ENCODE measurements around the gene BRPF3.
"Not testable (repeated sequence)": the region's sequence is repeated elsewhere in the genome, so short reads cannot be mapped to it uniquely, and the experiment has no call there.

BRPF3 gene

DNA sequence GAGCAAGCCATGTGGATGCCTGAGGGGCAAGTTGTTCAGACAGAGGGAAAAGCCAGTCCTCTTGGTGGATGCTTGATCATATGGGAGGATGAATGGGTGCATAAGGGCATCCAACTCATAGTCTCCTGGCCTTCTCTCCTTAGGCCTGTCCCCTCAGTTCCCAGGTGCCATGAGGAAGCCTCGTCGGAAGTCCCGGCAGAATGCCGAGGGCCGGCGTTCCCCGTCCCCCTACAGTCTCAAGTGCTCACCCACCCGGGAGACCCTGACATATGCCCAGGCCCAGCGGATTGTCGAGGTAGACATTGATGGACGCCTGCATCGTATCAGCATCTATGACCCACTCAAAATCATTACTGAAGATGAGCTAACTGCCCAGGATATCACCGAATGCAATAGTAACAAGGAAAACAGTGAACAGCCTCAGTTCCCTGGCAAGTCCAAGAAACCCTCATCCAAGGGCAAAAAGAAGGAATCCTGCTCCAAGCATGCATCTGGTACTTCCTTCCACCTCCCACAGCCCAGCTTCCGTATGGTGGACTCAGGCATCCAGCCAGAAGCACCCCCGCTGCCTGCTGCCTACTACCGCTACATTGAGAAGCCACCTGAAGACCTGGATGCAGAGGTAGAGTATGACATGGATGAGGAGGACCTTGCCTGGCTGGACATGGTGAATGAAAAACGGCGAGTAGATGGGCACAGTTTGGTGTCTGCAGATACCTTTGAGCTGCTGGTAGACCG is 3.8 kb downstream of the BRPF3 start:
- no peak for DNase-seq (ENCODE audit: low read depth in 2 of 2)

DNA sequence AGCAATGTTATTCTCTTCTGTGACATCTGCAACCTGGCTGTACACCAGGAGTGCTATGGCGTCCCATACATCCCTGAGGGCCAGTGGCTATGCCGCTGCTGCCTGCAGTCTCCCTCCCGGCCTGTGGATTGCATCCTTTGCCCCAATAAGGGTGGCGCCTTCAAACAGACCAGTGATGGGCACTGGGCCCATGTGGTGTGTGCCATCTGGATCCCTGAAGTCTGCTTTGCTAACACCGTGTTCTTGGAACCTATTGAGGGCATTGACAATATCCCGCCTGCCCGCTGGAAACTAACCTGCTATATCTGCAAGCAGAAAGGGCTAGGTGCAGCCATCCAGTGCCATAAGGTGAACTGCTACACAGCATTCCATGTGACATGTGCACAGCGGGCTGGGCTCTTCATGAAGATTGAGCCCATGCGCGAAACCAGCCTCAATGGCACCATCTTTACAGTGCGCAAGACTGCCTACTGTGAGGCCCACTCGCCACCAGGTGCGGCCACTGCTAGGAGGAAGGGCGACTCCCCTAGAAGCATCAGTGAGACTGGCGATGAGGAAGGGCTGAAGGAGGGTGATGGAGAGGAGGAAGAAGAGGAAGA is 4.6 kb downstream of the BRPF3 start:
- no peak for DNase-seq (ENCODE audit: low read depth in 2 of 2)

DNA sequence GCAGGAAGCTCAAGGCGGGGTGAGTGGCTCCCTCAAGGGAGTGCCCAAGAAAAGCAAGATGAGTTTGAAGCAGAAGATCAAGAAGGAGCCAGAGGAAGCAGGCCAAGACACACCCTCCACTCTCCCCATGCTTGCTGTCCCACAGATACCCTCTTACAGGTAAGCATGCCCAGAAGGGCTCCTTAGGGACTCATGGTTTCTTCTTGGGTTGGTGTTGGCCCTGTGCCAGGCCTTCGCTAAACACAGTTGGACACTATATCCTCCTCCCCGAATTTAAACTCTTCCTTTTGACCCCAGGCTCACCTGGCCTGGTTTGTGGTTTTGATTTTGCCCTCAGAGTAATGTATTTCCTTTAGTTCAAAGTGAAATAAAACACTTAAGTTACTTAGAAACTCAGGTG is 5.1 kb downstream of the BRPF3 start:
- DNase-seq (ENCODE audit: low read depth in 2 of 2), result no peak

DNA sequence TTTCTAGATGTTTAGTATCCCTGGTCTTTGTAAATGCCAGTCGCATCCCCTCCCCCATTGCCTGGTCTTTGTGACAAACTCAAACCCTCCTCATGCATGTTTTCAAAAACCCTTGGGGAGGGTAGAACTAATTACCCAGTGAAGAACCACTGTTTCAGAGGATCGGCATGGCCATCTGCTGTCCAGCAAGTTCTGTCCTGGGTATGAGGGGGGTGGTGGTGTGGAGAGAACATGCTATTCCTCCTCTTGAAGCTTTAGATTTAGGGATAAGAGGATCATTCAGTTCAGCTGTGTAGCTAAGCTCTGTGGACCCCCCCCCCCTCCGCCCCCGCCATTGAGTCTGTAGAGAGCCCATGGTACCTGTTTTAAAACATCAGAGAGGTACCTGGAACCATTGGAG is 5.6 kb downstream of the BRPF3 start:
- no peak for DNase-seq (ENCODE audit: low read depth in 2 of 2)

DNA sequence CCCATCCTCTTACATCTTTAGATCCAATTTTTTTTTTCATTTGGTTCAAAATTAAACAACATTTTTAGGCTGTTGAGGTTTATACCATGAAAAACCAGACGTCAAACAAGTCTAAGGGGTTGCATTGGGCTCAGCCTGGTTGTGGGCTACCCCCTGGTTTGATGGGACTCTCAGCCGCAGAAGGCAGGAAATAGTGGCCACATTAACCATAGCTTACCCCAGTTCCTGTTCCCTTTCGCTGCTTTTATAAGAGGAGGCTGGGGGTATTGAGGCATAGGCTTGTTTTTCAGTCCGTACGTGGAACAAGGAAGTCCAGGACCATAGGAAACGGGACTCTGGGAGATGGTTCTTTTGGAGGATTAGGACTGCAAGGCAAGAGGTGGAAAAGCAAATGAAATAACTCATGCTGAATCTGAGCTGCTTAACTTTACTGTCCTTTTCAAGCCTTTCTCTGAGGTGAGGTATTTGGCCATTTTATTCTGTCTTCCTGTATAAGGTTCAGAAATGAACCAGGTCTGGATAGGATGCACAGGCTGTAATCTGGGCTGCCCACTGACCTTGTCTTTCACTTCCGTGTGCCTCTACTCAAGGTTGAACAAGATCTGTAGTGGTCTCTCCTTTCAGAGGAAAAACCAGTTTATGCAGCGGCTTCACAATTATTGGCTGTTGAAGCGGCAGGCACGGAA is 7.7 kb downstream of the BRPF3 start:
- DNase-seq (ENCODE audit: low read depth in 2 of 2), result peak in 1 of 2 donors; percentile 42

DNA sequence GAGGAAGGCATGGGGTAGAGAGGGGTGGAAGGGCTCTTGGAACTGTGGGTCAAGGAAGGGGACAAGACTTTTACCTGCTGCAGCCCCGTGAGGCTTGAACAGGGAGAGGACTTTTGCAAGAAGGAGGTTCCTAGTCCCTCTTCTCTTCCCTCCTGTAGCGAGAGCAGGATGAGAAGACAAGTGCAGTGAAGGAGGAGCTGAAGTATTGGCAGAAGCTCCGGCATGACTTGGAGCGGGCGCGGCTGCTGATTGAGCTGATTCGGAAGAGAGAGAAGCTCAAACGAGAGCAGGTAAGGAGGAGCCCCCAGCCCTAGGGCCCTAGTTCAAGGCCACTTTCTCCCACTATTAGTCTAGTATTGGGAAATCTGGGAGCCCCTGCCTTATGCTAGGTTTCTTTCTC is 10.6 kb downstream of the BRPF3 start:
- DNase-seq (ENCODE audit: low read depth in 2 of 2), result no peak

DNA sequence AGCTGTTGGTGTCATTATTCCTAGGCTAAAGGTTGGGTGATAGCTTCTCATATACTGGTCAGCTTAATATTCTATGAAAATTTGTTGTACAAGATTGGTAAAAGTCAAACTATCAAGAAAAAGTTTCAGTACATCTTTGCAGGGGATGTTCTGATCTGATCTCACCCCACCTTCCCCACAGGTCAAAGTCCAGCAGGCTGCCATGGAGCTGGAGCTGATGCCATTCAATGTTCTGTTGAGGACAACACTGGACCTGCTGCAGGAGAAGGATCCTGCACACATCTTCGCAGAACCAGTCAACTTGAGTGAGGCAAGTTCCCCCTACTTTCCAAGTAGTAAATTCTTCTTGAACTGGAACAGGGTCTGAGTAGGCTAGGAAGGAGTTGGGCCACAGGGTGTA is 13.1 kb downstream of the BRPF3 start:
- DNase-seq (ENCODE audit: low read depth in 2 of 2), result no peak

DNA sequence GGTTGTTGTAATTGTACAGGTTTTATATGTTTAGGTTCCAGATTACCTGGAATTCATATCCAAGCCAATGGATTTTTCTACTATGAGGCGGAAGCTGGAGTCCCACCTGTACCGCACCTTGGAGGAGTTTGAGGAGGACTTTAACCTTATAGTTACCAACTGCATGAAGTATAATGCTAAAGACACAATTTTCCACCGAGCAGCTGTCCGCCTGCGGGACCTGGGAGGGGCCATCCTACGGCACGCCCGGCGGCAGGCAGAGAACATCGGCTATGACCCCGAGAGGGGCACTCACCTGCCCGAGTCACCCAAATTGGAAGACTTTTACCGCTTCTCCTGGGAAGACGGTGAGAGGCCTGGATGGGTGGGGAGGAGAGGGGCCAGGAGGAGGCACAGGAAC is 13.6 kb downstream of the BRPF3 start:
- DNase-seq (ENCODE audit: low read depth in 2 of 2), result no peak

DNA sequence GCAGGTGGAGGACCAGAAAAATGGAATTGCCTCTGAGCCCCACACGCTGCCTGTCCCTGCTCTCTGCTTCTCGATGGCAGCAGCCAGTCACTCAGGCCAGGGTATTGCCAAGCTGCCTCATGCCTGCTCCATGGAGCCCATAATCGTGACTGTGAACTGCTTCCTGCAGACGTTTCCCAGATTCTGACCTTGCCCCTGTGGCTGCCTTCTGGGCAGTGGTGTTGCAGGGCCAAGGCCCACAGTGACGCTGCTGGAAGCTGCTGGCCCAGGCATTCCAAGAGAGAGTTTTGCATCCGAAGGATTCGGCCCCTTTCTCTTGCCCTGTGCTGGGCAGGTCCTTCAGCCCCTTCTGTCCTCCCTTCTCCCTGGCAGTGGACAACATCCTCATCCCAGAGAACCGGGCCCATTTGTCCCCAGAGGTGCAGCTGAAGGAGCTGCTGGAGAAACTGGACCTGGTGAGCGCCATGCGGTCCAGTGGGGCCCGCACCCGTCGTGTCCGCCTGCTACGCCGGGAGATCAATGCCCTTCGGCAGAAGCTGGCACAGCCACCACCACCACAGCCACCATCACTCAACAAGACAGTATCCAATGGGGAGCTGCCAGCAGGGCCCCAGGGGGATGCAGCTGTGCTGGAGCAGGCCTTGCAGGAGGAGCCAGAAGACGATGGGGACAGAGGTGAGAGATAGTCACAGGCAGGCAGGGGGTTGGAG is 14.5 kb downstream of the BRPF3 start:
- DNase-seq (ENCODE audit: low read depth in 2 of 2), result no peak

DNA sequence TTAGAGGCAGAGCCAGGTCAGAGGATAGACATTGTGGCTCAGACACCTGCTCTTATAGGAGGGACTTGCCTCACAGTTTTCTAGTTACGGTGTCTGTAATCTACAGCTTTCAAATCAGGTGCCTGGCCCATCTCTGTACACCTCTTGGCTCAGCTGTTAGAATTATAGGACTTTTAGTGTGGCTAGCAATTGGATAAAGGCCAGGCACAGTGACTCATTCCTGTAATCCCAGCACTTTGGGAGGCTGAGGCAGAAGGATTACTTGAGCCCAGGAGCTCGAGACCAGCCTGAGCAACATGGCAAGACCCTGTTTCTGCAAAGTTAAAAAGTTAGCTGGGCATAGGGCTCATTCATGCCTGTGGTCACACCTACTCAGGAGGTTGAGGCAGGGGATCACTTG is 20.0 kb downstream of the BRPF3 start:
- DNase-seq (ENCODE audit: low read depth in 2 of 2), result no peak

DNA sequence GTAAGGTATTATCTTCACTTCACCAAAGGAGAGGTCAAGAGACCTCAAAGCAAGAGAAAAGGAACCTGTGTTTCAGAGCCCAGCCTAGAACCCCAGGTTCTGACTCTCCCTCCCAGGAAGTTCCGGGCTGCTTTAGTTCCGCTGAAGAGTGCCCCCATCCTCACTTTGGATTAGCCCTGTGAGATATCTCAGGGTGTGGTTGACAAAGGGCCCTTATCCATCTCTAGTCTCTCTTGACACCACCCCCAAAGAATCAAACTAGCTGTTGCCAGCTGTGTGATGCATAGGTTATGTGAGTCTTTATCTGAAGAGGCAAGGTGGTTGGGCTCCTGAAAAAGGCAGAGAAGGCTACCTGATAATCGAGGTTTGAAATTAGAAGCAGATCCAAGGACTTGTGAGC is 20.6 kb downstream of the BRPF3 start:
- no peak for DNase-seq (ENCODE audit: low read depth in 2 of 2)

DNA sequence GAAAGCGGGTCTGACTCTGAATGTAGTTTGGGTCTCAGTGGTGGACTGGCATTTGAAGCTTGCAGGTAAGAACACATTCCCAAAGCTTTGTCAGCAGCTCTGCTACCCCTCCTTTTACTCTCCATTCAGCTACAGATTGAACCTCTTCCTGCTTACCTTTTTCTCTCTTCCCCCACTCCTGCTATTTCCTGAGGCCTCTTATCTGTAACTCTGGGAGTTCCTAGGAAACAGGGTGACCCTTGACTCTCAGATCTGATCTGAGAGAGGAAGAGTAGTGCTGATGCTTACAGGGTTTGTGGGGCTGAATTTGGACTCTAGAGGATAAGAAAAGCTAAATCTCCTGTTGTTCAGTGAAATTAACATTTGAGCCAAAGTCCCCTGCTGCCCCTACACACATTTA is 21.4 kb downstream of the BRPF3 start:
- no peak for DNase-seq (ENCODE audit: low read depth in 2 of 2)

DNA sequence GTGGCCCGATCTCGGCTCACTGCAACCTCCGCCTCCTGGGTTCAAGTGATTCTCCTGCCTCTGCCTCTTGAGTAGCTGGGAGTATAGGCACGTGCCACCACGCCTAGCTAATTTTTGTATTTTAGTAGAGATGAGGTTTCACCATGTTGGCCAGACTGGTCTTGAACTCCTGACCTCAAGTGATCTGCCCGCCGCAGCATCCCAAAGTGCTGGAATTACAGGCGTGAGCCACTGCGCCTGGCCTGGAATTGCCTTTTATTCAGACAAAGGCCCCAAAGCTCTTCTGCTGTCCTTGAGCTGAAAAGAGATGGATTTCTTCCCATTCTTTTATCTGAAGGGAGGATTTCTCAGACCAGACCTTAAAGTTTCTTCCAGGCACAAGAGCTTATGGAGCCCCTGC is 22.0 kb downstream of the BRPF3 start:
- not testable (repeated sequence) for DNase-seq (ENCODE audit: low read depth in 2 of 2)

DNA sequence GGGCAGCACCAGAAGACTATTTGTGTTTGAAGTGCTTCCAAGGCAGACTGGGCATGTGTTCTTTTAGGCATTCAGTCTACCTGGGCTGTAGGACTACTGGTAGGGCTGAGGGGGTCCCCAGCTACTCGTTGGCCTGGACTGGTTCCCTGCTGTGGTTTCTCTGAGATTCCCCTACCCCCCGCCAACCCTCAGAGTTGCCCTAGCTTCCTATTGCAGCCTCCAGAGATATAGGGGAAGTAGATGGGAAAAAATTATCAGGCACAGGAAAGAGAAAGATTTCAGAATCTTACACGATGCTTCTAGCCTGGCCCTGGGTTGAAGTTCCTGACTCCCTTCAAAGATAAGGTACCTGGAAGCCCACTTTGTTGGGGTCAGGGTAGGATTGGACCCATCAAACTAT is 22.5 kb downstream of the BRPF3 start:
- no peak for DNase-seq (ENCODE audit: low read depth in 2 of 2)

DNA sequence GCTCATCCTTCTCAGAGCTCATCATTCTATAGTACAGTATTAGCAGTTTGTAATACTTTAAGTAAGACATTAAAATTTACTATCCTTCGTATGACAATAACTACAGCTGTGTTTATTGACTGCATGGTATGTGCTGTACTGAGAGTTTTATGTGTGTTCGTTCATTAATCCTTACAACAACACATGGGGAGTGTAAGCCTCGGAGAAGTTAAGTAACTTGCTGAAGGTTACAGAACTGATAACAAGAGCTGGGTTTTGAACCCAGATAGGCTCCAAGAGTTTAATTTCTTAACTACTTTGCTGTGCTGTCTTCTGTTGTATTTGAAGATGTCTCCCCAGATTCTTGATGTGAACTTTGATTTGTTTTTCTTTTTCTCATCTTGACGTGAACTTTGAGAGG is 23.7 kb downstream of the BRPF3 start:
- no peak for DNase-seq (ENCODE audit: low read depth in 2 of 2)

DNA sequence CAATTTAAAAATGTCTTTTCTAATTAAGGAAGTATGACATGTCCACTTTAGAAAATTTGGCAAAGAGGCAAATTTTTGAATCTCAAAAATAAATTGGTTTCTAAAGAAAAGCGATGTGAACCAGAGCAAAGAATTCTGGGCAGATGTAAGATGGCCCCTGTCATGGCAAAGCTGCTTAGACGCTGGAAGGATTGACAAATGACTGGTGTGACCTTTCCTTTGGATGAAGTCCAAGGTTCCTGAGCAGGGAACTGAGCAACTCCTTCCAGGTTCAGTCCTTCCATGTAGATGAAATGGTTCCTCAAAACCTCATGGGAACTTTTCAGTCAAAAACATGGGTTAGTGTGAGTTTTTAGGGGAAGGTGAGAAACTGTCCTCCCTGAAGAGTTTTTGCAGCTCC is 25.1 kb downstream of the BRPF3 start:
- no peak for DNase-seq (ENCODE audit: low read depth in 2 of 2)

DNA sequence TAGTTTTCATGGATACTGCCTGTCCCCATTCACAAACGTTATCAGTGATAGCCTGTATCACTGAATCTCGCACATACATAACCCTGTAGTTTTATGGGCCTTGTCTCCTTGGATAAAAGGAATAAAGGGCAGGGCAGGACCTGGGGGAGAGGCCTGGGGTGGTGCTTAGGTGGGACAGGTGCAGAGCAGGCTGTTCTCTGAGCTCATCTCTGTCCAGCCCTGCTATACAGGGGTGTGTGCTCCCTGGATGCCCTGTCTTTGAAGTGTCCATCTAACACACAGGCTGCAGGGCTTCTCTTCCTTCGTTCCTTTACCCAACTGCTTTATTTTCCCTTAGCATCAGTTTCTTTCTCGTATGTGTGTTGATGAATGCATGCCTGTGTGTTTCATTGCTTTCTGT is 26.4 kb downstream of the BRPF3 start:
- no peak for DNase-seq (ENCODE audit: low read depth in 2 of 2)

DNA sequence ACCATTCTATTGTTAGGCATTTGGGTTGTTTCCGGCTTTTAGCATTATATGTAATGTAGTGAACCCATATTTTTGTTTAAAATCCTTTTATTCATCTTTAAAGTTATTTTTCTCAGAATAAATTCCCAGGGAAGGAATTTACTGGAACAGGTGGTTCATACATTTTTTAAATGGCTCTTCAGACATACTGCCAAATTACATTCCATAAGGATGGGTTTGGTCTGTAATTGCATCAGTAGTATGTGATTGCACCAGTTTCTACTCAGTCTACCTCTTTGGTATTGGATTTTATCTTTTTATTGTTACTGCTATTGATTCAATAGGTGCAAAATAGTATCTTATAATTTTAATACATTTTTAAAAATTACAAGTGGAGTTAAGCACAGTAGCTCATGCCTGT is 27.2 kb downstream of the BRPF3 start:
- DNase-seq (ENCODE audit: low read depth in 2 of 2), result no peak

DNA sequence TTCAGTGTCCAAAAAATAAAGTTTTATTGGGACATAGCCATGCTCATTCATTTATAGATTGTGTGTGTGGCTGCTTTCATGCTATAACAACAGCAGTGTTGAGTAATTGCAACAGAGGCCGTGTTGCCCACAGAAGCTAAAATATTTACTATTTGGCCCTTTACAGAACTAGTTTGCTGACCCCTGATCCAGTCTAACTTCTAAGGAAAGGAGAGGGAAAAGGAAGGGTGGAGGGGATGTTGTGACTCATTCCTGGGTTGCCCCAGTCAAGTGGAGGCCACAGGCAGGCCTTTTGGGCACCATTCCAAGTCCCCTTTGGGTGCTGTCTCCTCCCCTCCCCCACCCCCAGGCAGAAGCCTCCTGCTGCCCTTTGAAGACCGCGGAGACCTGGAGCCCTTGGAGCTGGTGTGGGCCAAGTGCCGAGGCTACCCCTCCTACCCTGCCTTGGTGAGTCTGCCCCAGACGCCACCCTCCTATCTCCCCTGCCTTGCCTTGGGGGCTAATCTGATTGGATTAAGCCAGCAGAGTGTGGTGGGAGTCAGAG is 28.4 kb downstream of the BRPF3 start:
- no peak for DNase-seq (ENCODE audit: low read depth in 2 of 2)

DNA sequence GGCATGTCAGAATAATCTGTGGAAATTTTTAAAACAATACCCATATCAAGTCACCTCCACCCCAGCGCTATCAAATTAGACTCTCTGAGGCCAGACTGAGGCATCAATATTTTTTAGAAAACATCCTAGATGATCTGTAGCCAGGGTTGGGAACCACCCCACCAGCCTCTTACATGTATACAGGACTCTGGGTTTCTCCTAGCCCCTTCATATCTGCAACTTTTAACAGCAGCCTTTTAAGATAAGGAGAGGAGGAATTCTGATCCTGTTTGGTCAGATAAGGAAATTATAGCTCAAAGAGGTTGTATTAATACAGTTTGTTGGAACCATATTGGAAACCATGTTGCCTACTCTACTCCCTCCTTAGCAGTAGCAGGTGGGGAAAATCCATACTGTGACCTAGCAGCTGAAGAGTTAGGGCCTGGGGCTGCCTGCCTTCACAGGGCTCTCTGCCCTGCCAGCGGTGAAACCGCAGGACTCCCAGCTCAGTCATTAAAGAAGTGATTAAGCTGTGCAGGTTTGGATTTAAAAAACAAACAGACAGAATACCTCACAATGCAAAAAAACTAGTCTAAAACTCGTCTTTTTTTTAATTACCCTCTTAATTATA is 30.0 kb downstream of the BRPF3 start:
- DNase-seq (ENCODE audit: low read depth in 2 of 2), result no peak

DNA sequence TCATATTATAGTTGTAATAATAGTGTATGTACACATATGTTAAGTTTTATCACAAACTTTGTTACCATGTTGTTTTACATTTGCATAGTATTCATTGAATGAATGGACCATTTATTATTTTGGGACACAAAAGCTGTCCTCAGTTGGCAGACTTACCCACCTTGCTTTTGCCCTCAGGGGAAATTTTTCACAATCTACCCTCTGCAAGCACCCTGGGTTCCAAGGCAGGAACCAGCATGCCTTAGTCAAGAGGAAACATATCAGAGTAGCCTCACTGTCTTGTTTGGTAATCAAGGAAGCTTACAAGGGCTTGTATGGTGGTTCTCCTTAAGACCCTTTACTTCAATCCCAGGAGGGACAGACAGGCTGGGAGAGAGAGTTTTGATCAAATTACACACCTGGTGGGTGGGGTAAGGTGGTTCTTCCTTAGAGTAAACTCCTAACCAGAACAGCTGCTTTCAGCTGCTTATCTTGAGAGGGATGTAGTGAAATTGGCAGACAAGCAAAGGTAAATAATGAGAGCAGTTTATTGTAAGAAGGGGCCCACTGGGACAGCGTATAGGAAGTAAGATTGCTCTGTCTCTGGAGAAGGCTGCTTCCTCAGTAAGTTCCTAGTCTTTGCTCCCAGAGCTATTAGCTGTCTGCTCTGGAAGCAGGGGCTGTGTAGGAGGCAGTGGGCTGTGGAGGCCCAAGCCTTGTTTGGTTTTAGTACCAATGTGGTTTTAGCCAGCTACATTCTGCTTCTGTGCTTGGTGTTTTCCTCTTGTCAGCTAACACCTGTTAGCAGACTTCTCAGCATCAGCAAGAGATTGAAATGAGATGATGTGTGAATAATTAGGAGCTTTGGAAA is 31.1 kb downstream of the BRPF3 start:
- no peak for DNase-seq (ENCODE audit: low read depth in 2 of 2)

All from stimulated activated CD8-positive, alpha-beta memory T cell treated with anti-CD3 and anti-CD28 coated beads, Interleukin-7, amount 100 ng/mL, for 1 hour (primary cell).